ENCODE results near the gene TFAP2C. TPM values are rescaled to one million over a fixed set of nuclear protein-coding genes. Genes with fewer than 3 reads are reported as not detected.

Gene TFAP2C
- total RNA-seq, 1 experiment from 2014 or later: 6.9 TPM

- TF ChIP-seq EZH2 (IDR thresholded peaks at IDR 0.05) (no peak), POLR2AphosphoS5 (IDR thresholded peaks at IDR 0.05; ENCODE audit: low read depth, low read length) (no peak), ZNF274 (IDR thresholded peaks at IDR 0.05; ENCODE audit: low read depth, low read length) (no peak), REST (IDR thresholded peaks at IDR 0.05; ENCODE audit: low read depth) (no peak), ATF3 (IDR thresholded peaks at IDR 0.05) (no peak), EGR1 (IDR thresholded peaks at IDR 0.05; ENCODE audit: low read depth) (no peak), TCF7L2 (IDR thresholded peaks at IDR 0.05; ENCODE audit: borderline replicate concordance, extremely low read depth, insufficient read depth, insufficient read length) (no peak), CBX3 (IDR thresholded peaks at IDR 0.05; ENCODE audit: low read depth) (no peak), POLR2A (IDR thresholded peaks at IDR 0.05; ENCODE audit: borderline replicate concordance, extremely low read depth, insufficient read depth, insufficient read length) (no peak), SP1 (IDR thresholded peaks at IDR 0.05; ENCODE audit: low read depth) (no peak)
- peak; percentile 37 for ATAC-seq
- BruUV-seq (replicated peaks): TSS peak; percentile 47
Measured at GRCh38 chr20:56629464-56630085, 469 bp downstream of the TFAP2C start.

More at GRCh38 chr20:56629464-56630085, 469 bp downstream of the TFAP2C start:
- intact Hi-C loops (cut with micrococcal nuclease): loop anchor here (1.0 to 5.0 kb wide), 2 partner anchors 158 to 345 kb away; no protein-coding TSS in a partner anchor
- no peaks in the 10 kb centered on the region for H3K27me3 ChIP-seq (ENCODE audit: insufficient read depth, low read length)
- RAD21 ChIA-PET (ENCODE audit: low non-redundant PET in 1 of 2, low total read pairs in 2 of 2, uncharacterized antibody in 2 of 2, unreplicated experiment in 2 of 2): interaction anchor here (1.4 to 2.1 kb wide), 2 partner anchors 344 to 345 kb away, joined by 4 to 11 read pairs; no protein-coding TSS in a partner anchor
- no peaks in the 10 kb centered on the region for H3K9me3 ChIP-seq (ENCODE audit: control insufficient read depth in 1 of 2, insufficient read depth in 1 of 2, low read depth in 1 of 2, low read length in 2 of 2)
- H3K36me3 ChIP-seq (ENCODE audit: control insufficient read depth in 1 of 2, insufficient read depth in 2 of 2, low read length in 2 of 2): peaks cover 0 to 5% of the 10 kb centered on the region in 2 experiments; a peak in 1 of 4 replicates
- peaks cover 4 to 17% of the 10 kb centered on the region in 2 experiments for H3K4me1 ChIP-seq (ENCODE audit: control insufficient read depth in 1 of 2, insufficient read depth in 2 of 2, low read length in 2 of 2)
- POLR2A ChIA-PET: interaction anchor here (0.9 kb wide), 1 partner anchor 24 kb away, joined by 5 read pairs; no protein-coding TSS in a partner anchor
- H2AFZ ChIP-seq (ENCODE audit: low read depth, low read length, poor library complexity, severe bottlenecking): peak overlapping the region; percentile 33
- H3K27ac ChIP-seq (ENCODE audit: low read depth, low read length): peak overlapping the region; percentile 65
- H4K20me1 ChIP-seq (ENCODE audit: insufficient read depth): no peaks in the 10 kb centered on the region
- peak overlapping the region; percentile 61 to 84 for H3K4me3 ChIP-seq (replicated peaks in 1 of 2; ENCODE audit: low read depth in 1 of 2, low read length in 2 of 2)
- DNase-seq (ENCODE audit: low read depth, low spot score): no peak
- peak overlapping the region; percentile 98 for H3K4me2 ChIP-seq (ENCODE audit: low read length)
- H3K9ac ChIP-seq (ENCODE audit: low read length): peak overlapping the region; percentile 65
- H3K9me2 ChIP-seq (ENCODE audit: insufficient read depth): no peaks in the 10 kb centered on the region
- CTCF ChIA-PET: interaction anchor here (0.6 to 1.8 kb wide), 15 partner anchors 8 to 383 kb away, joined by 3 to 13 read pairs (median 3); no protein-coding TSS in a partner anchor
- no peaks in the 10 kb centered on the region for H3K79me2 ChIP-seq (ENCODE audit: insufficient read depth, low read length)
